Mucosa of stomach (tissue), 1 donor: ENCODE data around the gene BTBD16.

Experiments
- H3K27me3 ChIP-seq: one replicate; pipeline ENCODE4 v1.7.0; 2013; ENCODE audit warnings: mild to moderate bottlenecking, low read length; ENCODE audit not compliant: control insufficient read depth, insufficient read depth
- H3K36me3 ChIP-seq: one replicate; pipeline ENCODE4 v1.7.0; 2013; ENCODE audit warnings: low read length; ENCODE audit not compliant: control insufficient read depth, insufficient read depth
- H3K4me1 ChIP-seq: one replicate; pipeline ENCODE4 v1.7.0; 2013; ENCODE audit warnings: mild to moderate bottlenecking, low read length; ENCODE audit not compliant: control insufficient read depth, insufficient read depth
- H3K4me3 ChIP-seq: one replicate; pipeline ENCODE4 v1.7.0; 2013; ENCODE audit warnings: low read length
- H3K9ac ChIP-seq: one replicate; pipeline ENCODE4 v1.7.0; 2013; ENCODE audit warnings: mild to moderate bottlenecking, low read length, moderate library complexity
- H3K9me3 ChIP-seq: one replicate; pipeline ENCODE4 v1.7.0; 2013; ENCODE audit warnings: mild to moderate bottlenecking, low read length, moderate library complexity; ENCODE audit not compliant: control insufficient read depth
- donor health status: Pancreatic carcinoma.

The BTBD16 gene

DNA sequence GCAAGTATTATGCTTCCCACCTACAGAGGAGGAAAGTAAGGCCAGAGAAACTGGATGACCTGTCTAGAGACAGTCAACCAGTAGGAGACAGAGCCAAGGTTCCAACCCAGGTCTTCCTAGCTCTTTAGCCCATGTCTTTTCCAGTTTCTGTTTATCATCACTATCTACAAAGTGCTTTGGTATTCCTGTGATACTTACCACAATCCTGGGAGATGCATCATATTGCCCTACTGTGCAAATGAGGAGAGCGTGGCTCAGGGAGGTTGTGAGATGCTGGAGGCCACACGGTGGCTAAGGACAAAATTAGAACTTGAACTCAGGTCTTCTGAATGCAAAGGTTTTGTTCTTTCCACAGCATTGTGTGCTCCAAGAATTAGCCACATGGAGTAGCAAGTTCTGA lies 92.2 kb downstream of the BTBD16 start:
- H3K27me3 ChIP-seq = no peaks in the 10 kb centered on the region
- no peak overlapping the region for H3K9ac ChIP-seq
- no peak overlapping the region for H3K4me3 ChIP-seq
- H3K36me3 ChIP-seq = no peaks in the 10 kb centered on the region
- no peaks in the 10 kb centered on the region for H3K9me3 ChIP-seq
- no peaks in the 10 kb centered on the region for H3K4me1 ChIP-seq

DNA sequence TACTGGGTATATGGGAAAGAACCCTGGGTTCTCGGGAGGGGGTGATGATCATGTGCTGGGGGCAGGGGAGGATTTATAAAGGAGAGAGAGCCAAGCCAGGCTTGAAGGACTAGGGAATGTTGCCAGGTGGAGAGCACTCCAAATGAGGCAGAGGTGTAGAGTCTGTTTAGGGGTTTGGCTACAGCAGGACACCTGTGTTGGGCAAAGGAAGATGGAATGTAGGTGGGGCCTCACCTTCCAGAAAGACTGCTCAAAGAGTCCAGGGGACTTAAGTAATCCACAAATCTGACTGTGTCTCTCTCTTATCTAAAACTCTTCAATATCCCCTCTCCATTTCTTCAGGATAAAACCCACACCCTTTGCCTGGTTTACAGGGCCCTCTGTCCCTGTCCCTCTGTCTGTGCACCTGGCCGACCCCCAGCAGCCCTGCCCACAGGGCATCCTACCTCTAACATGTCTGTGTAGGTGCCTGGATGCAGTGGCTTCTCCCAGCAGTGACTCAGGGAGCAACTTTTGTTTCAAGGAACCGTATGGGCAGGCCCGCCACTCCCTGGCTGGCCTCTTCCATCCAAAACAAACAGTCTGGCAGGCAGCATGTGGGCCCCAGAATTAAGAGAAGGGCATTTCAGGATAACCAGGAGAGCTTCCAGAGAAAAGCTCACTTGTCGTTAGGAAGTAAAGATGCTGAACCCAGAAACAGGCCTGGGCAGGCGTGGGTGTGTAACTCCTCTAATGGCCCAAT lies 92.8 kb downstream of the BTBD16 start:
- Histone ChIP-seq H3K9ac (no peak overlapping the region), H3K36me3 (no peaks in the 10 kb centered on the region), H3K9me3 (no peaks in the 10 kb centered on the region), H3K27me3 (no peaks in the 10 kb centered on the region), H3K4me3 (no peak overlapping the region), H3K4me1 (no peaks in the 10 kb centered on the region)

DNA sequence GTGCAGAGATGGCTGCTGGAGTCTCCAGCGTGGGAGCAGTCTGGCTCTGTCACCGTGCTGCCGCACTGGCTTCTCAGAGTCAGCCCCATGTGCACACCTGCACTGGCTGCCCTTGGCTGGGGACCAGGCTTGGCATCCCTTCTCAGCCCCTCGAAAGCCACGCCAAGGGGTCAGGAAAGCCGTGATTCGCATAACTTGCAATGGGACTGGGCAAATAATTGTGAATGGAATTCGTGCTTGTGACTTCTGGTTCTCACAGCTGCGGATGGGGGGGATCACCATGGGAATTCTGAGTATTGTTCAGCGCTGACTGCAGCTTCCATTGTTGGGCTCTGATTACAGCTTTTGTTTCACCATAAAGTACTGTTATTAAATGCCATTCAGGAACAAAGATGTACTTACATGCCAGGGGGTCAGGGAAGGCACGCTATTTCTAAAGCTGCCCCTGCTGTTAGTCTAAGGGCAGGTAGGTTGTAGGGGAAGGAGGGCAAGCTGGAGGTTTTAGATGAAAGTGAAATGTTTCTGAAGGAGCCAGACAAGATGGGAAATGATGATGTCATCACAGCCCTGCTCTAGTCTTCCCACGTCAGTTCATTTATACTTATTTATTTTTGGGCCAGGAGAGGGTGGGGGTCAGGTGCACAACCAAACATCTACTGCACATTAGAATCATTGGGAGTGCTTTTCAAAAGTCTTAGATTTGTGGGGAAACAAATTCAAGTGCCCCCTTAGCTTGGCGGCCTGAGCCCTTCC lies 97.6 kb downstream of the BTBD16 start:
- peaks cover 6% of the 10 kb centered on the region for H3K4me1 ChIP-seq
- no peak overlapping the region for H3K4me3 ChIP-seq
- no peaks in the 10 kb centered on the region for H3K27me3 ChIP-seq
- no peaks in the 10 kb centered on the region for H3K9me3 ChIP-seq
- no peak overlapping the region for H3K9ac ChIP-seq
- no peaks in the 10 kb centered on the region for H3K36me3 ChIP-seq

DNA sequence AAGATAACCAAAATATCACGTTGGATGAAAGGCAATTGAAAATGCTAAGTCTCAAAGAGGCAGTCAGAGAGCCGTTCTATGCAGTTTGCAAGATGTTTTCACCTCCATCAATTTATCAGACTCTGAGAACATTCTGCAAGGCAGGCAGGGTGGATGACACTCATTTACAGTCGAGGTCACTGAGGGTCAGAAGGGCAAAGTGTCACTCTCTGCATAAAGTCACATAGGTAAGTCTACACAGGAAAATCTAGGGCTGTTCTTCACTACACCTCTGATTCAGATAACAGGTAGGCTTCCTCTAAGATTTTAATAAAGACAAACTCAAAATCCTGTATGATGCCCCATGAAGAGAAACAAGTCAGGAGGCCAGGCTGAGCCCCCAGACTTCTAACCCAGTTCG lies 102.0 kb downstream of the BTBD16 start:
- Histone ChIP-seq H3K36me3 (no peaks in the 10 kb centered on the region), H3K27me3 (no peaks in the 10 kb centered on the region), H3K9ac (no peak overlapping the region), H3K4me1 (peaks cover 9% of the 10 kb centered on the region), H3K9me3 (no peaks in the 10 kb centered on the region), H3K4me3 (no peak overlapping the region)

DNA sequence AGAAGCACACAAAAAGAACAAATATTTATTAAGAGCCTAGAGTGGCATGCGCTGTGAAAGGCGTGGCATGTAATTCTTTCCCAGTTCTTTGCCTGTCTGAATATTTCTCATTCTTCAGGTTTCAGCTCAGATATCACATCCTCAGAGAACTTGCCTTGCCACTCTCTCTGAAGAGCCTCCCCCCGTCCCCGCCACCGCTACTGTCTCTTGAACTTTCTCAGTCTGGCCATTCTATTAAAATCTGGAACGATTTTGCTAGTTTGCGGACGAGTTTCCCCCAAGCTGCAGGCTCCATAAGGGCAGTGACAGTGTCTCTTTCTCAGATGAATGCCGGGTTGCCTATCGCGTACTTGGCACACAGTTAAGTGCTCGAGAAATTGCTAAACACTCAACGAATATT lies 102.6 kb downstream of the BTBD16 start:
- no peaks in the 10 kb centered on the region for H3K36me3 ChIP-seq
- H3K4me1 ChIP-seq = peaks cover 9% of the 10 kb centered on the region
- H3K27me3 ChIP-seq = no peaks in the 10 kb centered on the region
- H3K4me3 ChIP-seq = peak overlapping the region; percentile 43
- peak overlapping the region; percentile 78 for H3K9ac ChIP-seq
- no peaks in the 10 kb centered on the region for H3K9me3 ChIP-seq

DNA sequence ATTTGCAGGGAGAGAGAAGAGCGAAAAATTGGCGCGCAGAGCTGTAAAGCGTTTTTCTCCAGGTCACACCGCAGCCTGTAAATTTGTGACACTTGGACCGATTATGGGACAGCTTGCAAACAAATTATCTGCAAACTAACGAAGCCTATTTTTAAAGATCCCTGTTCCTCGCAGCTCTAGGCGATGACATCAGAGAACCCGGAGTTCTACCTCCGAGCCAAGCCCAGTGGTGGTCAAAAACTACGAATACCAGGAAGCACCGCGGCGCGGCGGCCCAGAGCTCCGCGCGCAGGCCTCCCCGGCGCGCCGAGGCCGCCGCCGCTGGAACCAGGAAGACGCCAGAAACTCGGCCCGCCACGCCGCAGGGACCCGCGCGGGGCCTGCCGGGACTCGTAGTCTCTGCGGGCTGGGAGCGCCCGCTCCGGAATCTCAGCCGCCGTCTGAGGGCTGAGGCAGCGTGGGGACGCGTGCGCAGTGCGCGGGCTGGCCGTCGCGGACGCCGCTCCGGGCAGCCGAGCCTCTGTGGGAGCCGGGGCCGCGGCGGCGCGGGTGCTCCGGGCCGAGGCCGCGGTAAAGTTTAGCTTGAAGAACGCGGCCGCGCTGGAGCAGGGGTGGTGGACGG lies 103.3 kb downstream of the BTBD16 start, which contains the start of gene PLEKHA1:
Gene PLEKHA1, plus strand, starts transcription at position 472 of the 622 bp plus-strand sequence. CDS start 18,493 bp downstream, outside the sequence.
- Histone ChIP-seq H3K9ac (peak within 1 kb of the TSS; percentile 78), H3K4me3 (peak within 1 kb of the TSS; percentile 57), H3K27me3 (no peaks in the 10 kb centered on the region), H3K4me1 (peaks cover 9% of the 10 kb centered on the region), H3K9me3 (no peaks in the 10 kb centered on the region), H3K36me3 (no peaks in the 10 kb centered on the region)

DNA sequence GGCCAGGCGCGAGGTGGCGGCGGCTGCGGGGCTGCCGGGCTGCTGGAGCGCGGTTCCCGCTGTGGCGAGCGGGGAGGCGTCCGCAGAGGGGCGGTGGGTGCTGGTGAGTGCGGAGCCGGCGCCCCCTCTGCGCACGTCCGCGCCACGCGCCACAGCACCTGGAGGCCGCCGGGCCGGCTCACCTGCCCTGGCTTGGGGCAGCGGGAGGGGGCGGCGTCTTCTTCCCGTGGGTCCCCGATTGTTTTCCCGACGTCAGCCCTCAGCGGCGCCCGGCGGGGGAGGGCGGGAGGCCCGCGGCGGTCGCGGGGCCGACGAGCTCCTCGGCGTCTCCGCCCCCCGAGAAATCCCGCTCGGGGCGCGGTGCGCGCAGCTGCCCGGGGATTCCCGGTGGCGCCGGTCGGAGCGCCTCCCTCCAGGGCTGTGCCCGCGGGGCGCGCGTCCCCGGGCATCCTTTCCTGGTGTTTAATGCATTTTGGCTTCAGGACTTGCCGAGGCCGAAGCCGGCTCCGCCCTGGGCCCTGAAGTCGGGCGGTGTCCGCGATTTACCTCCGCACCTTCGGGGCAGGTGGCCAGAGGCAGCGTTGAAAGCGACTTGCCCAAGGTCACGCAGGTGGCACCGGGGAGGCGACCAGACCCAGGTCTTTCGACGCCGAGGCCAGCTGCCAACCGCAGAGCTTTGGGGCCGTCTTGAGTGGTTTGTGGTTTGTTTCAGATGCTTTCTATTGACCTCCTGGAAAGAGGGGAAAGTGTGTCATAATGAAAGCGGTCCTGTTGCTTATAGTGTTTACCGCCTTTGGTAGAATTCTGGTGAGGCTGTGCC lies 104.0 kb downstream of the BTBD16 start:
- H3K4me1 ChIP-seq = peaks cover 9% of the 10 kb centered on the region
- no peaks in the 10 kb centered on the region for H3K27me3 ChIP-seq
- H3K9ac ChIP-seq = peak overlapping the region; percentile 78

DNA sequence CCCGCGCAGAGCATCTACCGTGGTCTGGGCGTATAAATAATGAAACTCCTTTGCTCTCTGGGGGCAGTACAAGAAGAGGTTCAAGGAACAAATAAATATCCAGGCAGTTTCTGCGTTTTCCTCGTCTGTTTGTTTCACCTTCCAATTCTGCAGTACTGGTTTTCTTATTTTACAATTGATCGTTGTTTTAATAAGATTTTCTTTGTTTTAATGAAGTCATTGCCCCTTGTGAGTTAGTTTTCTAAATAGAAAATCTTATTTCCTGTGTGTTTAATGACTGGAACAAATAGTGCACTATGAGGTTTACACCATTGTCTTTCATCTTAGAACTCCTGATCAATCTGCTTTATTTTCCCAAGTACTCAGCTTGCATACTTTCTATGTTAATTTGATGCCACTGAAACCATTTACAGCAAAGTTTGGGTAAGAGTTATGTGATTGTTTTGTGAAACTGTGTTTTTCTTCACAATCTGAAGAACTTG lies 104.6 kb downstream of the BTBD16 start:
- Histone ChIP-seq H3K4me1 (peaks cover 9% of the 10 kb centered on the region), H3K9ac (peak overlapping the region; percentile 78), H3K4me3 (peak overlapping the region; percentile 57), H3K36me3 (no peaks in the 10 kb centered on the region), H3K9me3 (no peaks in the 10 kb centered on the region), H3K27me3 (no peaks in the 10 kb centered on the region)

More for the DNA sequence above, 104.0 kb downstream of the BTBD16 start:
- H3K9me3 ChIP-seq = no peaks in the 10 kb centered on the region
- no peaks in the 10 kb centered on the region for H3K36me3 ChIP-seq
- H3K4me3 ChIP-seq = peak overlapping the region; percentile 57

DNA sequence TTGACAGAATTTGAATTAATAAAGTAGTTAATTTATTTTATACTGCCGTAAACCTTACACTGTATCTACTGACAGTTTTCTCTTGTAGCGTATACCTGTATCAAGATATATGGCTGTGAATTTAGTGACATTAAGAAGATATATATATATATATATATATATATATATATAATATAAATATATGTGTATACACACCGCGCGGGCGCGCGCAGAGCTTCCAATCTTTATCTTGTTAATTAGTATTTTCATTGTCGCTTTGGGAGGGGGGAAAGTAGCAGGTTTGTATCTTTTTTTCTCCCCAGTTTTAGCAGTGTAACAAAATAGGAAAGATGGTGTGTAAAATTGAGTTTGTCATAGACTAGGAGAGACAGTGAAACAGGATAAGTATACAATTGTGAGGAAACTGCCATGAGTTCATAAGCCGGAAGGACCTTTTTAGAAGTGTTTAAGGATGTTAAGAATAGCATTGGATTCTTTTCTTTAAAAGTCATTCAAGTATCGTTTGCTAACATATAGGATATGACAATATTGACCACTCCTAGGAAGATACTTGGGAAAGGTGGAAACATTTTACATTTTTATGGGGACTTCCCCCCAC lies 105.4 kb downstream of the BTBD16 start:
- Histone ChIP-seq H3K27me3 (no peaks in the 10 kb centered on the region), H3K4me3 (no peak overlapping the region), H3K9ac (peak overlapping the region; percentile 78), H3K36me3 (no peaks in the 10 kb centered on the region), H3K4me1 (peaks cover 9% of the 10 kb centered on the region), H3K9me3 (no peaks in the 10 kb centered on the region)

DNA sequence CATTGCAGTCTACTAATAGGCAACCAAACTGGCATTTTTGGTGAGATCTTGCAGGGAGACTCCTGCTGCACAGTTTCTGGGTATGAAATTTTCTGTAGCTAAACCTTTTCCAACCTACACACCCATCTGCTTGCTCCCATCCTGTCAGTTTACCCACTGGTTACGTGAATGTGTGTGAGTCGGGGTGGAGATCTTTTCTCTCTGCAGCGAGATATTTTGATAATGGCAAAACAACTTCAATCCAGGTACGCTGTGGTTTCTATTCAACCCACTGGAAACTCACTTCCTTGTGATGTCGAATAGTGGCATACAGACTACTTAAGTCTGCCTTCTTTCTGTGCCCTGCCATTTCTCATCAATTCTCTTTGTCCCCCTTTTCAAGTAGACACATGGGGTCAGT lies 107.9 kb downstream of the BTBD16 start:
- H3K9me3 ChIP-seq = no peaks in the 10 kb centered on the region
- H3K27me3 ChIP-seq = no peaks in the 10 kb centered on the region
- H3K4me3 ChIP-seq = no peak overlapping the region
- no peaks in the 10 kb centered on the region for H3K36me3 ChIP-seq
- no peak overlapping the region for H3K9ac ChIP-seq
- H3K4me1 ChIP-seq = no peaks in the 10 kb centered on the region

DNA sequence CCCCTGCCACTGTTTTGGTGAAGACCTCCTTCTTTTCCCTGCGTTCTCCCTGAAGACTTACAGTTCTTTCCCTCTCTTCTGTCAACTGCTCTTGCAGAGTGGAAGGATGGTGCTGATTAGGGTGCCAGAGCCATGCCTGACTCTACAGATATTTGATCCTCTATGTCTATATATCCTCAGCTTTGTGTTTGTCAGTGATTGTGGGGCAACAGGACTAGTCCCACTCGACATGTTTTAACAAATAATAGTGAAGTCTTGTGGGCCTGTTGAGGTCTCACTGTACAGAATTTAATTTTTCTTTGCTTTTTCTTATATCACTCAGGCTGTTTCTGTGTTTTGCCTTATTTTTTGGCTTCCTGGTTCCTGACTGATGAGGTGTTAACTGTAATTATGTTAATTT lies 108.4 kb downstream of the BTBD16 start:
- Histone ChIP-seq H3K9me3 (no peaks in the 10 kb centered on the region), H3K4me3 (no peak overlapping the region), H3K4me1 (no peaks in the 10 kb centered on the region), H3K36me3 (no peaks in the 10 kb centered on the region), H3K9ac (no peak overlapping the region), H3K27me3 (no peaks in the 10 kb centered on the region)
